Stimulated activated CD8-positive, alpha-beta memory T cell treated with anti-CD3 and anti-CD28 coated beads, Interleukin-7, amount 100 ng/mL, for 4 hours (primary cell): Measurements from ENCODE around the gene SRP72.
"Not testable (repeated sequence)": the region's sequence is repeated elsewhere in the genome, so short reads cannot be mapped to it uniquely, and the experiment has no call there.

Experiments
- DNase-seq, 2 donors: peaks; one replicate each; pipeline ENCODE4 v3.0.0-alpha.2; 2020; ENCODE audit warnings: low read depth in 2 of 2

SRP72 gene

DNA sequence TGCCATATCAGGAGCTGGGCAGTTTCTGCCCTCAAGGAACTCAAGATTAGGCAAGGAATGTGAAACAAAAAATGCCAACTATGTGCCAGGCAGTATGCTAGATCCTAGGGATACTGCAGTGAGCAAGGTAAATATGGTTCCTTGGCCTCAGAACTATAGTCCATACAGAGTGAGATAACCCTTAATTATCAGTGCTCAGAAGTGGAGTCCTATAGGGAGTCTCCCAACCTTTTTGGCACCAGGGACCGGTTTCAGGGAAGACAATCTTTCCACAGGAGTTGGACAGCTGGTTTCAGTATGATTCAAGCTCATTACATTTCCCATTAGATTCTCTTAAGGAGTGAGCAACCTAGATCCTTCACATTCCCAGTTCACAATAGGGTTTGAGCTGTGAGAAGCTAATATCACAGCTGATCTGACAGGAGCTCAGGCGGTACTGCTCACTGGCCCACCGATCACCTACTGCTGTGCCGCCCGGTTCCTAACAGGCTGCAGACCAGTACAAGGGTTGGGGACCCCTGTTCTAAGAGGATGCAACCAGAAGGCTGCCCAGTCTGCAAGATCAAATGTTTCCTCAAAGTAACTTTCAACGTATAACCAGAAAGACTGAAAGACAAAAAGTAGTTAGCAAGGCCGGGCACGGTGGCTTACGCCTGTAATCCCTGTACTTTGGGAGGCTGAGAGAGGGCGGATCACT lies 1.7 kb upstream of the SRP72 start:
- no peak for DNase-seq

DNA sequence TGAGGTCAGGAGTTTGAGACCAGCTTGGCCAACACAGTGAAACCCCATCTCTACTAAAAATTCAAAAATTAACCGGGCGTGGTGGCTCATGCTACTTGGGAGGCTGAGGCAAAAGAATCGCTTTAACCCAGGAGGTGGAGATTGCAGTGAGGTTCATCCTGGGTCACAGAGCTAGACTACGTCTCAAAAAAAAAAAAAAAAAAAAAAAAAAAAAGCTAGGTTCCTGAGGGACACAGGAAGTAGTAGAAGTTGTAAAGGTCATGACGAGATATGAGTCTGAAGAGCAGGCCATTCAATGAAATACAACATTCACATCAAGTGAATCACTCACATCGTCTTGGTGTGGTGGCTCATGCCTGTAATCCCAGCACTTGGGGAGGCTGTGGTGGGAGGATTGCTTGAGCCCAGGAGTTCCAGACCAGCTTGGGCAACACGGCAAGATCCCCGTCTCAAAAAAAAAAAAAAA lies 1.1 kb upstream of the SRP72 start:
- not testable (repeated sequence) for DNase-seq

DNA sequence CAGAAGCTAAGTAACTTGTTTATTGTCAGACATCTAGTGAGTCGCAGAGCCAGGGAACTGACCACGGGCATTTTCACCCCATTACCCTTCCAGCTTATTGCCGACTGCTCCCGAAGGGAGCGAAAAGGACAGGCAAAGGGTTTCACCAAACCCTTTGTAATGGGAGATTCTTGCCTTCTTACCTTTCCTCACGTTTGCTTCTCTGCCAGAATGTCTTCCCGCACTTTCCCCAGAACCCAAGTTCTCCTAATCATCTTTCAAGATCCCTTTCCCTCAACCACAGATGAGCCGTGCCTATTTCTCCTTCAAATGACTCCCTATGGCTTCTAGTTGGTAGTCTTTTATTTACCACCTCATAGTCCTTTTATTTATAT lies 520 bp upstream of the SRP72 start:
- DNase-seq = no peak

DNA sequence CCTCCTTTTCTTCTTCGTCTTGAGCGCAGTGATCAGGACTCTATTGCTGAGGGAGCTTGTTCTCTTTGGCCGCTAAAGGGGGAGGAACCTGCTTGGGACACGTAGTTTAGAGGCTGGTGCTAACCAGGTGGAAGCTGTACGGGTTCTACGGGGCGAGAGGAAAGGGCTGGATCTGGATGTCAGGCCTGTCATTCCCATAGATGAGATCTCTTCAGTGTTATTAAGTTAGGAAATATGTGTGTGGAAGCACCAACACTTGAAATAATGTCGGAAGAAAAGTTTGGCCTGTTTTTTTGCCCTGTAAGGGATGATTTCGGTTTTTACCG lies 643 bp downstream of the SRP72 start:
- peak; percentile 12 to 13 for DNase-seq

DNA sequence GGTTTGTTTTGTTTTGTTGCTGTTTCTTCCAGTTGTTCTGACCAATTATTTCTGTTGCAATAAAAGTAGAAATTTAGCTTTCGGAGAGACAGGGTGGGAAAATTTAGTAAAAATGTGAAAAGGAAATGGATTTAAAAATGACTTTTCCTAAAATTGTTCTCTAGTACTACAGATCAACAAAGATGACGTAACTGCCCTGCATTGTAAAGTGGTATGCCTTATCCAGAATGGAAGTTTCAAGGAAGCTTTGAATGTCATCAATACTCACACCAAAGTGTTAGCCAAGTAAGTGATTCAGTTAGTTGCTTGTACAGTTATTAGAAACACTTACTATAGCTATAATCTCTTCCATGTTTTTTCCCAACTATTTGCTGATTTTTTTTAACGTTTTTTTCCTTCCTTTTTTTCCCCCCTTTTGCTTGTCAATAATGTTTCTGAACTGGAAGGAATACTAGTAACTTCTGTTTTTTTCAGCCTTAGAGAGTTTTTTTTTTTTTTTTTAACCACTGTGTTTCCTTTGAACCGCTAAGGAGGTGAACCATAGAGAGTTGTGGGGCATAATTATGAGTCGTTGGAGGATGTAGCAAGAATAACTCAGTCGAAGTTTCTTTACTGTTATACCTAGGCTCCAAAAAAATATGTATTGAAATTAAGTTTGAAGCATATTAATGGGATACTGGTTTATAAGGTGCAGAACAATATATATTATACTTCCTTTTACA lies 2.2 kb downstream of the SRP72 start:
- DNase-seq = no peak

DNA sequence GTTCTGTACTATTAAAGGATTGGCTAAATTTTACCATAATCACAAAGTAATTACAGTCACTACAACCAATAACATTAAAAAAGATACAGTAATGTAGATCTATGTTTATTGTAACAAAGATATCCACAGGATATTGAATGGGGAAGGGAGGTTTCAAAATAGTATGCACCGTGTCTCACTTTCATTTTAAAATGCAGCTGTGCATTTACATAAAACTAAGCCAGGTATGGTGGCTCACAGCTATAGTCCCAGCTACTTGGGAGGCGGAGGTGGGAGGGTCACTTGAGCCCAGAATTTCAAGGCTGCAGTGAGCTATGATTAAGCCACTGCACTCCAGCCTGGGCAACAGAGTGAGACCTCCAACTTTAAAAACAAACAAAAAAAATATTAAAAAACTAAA lies 8.5 kb downstream of the SRP72 start:
- DNase-seq = no peak

DNA sequence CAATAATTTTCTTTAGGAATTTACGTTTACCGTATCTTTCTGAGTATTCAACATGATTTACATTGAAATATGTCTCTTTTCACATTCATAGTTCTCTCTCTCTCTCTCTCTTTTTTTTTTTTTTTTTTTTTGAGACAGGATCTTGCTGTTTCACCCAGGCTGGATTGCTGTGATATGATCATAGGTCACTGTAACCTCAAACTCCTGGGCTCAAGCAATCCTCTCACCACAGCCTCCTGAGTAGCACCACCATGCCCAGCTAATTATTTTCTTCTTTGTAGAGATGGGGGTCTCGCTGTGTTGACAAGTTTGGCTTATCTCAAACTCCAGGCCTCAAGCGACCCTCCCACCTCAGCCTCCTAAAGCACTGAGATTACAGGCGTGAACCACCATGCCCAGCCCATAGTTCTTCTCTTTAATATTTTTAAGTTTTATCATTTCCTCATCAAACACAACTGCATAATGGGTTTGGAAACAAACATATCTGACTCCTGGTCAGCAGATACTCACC lies 9.8 kb downstream of the SRP72 start:
- no peak for DNase-seq

DNA sequence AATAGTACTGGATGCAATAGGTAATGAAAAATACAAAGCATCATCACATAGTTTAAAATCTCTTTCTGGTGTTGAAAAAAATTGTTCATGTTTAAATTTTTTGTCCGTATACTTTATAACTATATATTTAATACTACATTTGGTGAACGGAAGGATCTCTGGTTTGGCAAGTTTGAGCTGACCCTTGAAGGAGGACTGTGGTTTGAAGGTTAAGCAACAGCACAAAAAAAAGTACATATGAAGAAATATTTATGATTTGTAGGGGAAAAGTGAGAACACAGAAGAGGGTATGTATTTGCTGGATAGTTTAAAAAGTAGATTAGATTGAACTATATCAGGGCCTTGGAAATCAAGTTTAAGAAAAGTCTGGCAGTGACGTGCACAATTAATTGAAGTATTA lies 13.3 kb downstream of the SRP72 start:
- no peak for DNase-seq

DNA sequence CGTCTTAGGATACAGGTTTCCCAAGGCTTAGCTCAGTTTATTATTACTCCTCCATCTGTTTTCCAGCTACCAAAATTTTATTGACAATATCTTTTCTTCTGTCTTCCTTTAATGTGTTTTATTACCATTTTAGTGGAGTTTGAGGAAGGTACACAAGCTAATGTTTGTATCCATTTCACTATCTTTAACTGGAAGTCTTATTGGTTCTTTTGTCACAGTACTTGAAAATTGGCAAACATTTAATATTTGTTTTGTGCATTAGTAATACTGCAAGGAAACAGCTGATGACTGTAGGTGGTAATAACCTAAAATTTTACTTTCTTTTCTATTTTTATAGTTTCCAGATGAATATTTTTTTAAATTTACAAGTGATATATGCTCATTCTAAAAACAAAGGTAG lies 28.8 kb downstream of the SRP72 start:
- no peak for DNase-seq

DNA sequence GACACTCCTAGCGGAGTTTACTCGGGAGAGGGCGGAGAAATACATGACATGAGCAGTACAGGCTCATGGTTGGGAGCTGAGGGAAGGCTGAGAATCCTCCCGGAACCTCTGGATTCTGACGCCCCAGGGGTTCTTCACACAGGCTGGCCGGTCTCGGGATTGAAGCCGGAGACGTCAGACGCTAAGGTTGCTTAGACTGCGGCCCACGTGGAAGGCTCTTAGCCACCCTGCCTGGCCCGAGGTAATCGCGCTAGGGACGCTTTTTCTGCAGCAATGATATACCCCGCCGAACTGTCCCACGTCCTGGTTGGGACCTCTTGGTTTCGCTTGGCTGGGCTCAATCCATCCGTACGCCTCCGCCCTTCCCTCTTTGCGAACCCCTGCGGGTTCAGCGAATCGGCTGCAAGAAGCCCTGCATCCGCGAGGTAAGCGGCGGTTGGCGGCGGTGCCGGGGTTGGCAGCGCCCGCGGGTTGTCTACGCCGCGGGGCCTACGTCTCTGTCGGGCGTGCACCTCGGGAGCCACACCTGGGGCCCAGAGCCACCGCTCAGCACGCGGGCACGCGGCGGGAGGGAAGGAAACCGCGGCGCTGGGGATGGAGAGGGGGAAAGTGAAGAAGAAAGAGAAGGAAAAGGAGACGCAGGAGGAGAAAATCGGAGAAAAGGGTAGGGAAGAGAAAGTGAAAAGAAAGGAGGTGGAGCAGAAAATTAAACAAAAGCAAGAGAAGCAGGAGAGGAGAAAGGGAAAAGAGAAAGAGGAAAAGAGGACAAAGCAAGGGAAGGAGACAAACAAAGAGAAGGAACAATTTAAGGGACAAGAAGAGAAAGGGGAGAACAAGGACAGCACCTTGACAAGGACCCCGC lies 38.1 kb downstream of the SRP72 start, which contains the start of gene ARL9:
TSS of gene ARL9 (plus strand) at position 523 of the 862 bp plus-strand sequence. CDS start at position 595, 72 bp downstream.
- peak; percentile 20 to 55 for DNase-seq

DNA sequence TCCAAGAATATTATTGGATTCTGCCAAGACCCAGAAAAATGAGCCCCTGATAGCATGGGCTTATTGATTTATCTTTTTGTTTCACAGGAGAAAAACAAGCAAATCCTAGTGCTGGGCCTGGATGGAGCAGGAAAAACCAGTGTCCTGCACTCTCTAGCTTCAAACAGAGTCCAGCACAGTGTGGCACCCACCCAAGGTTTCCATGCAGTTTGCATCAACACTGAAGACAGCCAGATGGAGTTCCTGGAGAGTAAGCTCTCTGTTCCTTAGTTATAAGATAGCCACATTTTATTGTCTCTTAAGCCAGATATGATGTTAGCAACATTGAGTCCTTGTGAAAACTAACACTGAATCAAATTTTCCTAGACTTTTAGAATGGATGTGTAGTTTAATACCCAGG lies 43.7 kb downstream of the SRP72 start:
- DNase-seq = no peak

DNA sequence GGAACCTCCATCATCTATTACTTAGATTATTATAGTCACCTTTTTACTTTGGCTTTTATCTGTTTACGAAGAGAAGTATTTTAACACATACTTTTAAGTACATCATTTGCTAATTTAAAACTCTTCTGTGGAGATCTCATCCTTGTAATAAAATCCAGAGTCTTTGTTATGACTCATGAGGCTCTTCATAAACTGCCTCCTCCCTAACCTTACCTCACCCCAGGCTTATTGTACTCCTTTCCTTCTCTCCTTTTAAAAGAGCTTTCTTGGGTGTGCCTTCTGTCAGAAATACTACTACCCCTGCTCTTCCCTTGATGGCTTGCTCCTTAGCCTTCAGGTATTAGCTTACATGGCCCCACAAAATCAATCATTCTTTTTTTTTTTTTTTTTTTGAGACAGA lies 44.7 kb downstream of the SRP72 start:
- DNase-seq = no peak

DNA sequence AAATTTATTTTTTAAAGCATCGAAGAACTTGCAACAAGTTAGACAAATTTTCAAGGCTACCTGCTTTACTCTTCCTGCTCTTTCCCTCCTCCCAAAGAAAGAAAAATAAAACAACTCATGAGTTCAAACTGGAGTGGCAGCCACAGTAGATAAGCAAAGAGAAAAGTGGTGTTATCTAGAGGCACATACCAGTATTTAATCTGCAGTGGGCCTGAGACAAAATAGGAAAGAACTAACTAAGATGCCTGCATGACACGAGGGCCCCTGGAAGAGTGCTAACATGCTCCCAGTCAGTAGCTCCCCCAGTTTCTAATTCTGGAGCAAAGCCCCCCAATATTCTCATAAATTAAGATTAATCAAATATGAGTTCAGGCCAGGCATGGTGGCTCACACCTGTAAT lies 46.1 kb downstream of the SRP72 start:
- DNase-seq = no peak

DNA sequence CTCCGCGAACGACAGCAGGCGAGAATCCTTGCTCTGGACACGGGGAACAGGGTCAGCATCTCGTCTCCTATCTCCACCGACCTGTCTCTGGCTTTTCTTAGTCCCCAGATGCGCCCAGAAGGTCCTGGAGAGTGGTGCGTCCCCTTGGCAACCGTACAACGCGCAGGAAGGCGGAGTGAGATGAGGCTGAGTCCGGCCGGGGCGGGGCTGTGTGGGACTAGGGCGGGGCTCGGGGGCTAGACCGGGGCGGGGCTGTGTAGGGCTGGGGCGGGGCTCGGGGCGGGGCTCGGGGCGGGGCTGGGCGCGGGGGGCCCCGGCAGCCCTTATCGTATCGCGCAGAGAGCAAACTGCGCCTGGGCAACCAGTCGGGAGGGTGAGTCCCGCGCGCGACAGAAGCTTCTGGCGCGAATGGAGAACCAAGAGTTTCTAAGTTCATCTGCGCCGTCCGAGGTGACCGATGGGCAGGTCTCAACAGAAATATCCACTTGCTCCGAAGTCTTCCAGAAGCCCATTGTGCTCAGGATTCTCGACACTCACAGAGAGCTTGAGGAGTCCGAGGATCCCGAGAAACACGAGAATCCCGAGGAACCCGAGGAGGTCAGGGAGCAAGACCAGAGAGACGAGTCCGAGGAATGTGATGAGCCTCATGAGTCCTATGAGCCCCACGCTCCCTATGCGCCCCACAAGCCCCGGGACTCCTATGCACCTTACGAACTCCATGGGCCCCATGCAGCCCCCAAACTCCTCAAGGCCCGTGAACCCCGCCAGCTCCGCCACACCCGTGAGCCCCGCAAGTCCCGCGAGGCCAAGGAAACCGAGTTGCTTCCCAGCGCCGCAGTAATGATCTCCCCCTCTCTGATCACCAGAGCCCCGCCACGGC lies 63.1 kb downstream of the SRP72 start:
- peak; percentile 67 to 74 for DNase-seq

DNA sequence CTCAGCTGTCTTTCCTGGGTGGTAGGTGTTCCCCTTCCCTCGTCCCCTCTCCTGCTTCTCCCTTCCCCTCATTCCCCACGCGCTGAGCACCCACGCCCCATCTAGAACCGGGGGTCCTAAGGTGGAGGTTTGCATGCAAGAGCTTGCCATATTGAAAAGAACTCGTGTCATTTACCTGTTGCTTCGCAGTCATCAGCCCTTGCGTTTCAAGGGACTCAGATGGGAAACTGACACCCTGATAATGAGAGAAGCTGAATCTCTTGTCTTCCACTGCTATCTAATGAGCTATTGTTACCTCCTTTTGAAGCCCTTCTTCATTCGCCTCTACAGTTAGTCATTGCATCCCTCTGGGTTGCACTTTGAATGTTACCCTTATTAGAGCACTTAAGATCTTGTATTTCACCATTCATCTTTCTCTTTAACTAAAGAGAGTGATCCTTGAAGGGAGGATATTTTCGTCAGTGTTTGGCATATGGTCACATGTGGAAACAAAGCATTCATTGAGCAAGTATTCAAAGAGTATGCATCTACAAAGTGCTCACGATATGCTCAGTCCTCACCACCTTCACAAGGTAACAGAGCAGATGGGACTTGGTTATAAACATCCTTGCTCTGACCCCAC lies 63.8 kb downstream of the SRP72 start:
- no peak for DNase-seq

DNA sequence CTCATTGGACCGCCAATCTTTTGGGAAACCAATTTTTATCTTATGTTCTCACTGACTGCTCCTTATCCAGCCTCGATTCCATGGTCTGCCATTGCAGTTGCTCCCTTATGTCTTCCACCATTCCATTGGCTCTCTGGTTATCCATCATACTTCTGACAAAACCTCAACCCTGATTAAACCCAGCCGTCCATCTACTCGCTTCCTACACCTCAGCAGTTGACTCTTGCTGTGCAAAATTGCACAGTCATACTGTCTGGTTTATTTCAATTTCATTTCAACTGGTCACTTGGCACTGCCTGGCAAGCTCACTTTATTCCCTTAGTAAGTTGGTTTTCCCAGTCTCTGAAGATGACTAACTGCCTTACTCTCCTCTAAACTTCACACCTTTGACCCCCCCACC lies 64.4 kb downstream of the SRP72 start:
- no peak for DNase-seq

DNA sequence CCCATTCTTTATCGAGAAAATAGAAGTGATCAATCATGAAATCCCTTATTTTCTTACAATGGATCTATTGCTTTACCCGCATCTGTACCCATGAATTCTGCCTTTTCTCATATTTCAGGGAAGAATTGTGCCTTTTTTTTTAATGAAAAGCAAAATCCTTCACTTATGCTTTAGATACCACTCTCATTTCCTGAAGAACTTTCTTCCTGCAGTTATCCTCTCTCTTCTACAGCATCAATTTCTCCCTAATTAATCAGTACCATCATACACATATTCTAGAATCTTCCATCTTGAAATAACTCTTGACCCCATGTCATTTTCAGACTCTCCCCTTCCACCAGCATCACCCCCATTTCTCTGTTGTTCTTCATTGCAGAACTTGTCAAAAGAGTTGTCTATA lies 64.8 kb downstream of the SRP72 start:
- DNase-seq = no peak

DNA sequence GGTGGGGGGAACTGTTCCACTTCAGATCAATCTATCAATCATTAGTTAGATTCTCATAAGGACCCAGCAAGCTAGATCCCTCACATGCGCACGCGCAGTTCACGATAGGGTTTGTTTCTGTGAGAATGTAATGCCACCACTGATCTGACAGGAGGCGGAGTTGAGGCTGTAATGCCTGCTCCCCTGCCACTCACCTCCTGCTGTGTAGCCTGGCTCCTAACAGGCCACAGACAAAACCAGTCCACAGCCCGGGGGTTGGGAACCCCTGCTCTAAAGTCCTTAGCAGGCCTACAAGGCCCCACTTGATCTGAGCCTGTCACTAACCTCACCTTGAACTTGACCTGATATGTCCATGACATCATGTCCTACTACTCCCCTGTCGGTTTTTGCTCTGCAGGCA lies 68.5 kb downstream of the SRP72 start:
- no peak for DNase-seq

DNA sequence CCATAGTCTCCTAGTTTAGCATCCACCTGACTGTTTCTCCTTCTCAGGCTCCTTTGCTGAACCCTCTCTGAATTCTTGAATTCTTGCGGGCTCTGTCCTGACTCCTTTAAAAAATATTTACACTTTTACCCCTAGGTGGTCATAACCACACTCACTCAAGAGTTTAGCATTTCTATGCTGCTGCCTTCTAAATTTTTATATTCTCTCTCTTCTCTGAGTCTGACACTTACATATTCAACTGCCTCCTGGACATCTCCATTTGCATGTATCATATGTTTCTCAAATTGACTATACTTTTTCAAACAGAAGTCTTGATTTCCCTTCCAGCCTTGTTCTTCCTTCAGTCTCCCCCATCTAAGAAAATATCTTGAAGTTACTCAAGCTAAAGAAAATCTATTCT lies 69.7 kb downstream of the SRP72 start:
- DNase-seq = no peak

DNA sequence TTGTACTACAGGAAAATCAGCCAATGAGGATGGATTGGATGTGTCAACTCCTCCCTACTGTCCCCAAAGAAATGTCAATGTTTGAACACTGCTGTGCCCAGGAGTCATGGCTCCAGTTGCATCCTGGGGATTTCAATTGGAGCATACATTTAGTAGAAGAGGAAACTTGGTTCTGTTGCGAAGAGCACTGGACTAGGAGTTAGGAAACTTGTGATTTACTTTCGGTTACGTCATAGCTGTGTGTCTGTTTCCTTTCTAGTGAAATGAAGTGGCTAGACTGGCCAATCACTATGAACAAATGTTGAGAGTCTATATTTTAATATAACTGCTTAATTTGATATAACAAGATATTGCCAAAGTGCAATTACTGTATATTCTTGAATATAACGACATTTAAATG lies 73.4 kb downstream of the SRP72 start:
- DNase-seq = no peak

DNA sequence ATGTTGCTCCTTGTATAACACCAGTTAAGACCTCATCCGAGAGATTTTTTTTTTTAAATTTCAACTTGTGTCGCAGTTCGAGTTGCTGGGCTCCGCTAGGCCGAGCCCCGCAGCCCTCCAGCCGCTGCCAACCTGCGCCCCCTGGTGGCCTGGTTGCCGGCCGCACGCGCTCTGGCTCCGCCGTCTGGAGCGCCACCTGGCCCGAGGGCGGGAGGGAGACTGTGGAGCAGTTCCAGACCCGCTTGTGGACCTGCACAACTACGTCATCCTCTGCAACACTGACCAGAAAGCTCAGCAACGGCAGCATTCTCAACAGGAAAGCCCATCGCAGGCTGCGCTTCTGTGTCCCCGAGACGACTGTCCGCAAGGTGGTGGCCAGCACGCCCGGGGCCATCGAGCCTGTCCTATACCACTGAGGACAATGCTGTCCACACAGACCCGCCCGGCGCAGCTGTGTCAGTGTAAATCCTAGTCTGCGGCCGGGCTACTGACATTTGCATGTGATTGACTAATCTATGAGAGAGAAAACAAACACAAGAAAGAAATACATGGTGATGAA lies 77.2 kb downstream of the SRP72 start:
- peak; percentile 58 to 76 for DNase-seq
